ELF-1 (cell line): ENCODE data around the gene ZBTB39.
"Not testable (repeated sequence)": the region's sequence is repeated elsewhere in the genome, so short reads cannot be mapped to it uniquely, and the experiment has no call there.

Experiments used
- DNase-seq: peaks from one replicate; pipeline ENCODE4 v3.0.0-alpha.2; 2016; ENCODE audit warnings: low read depth, low spot score

Gene ZBTB39

DNA sequence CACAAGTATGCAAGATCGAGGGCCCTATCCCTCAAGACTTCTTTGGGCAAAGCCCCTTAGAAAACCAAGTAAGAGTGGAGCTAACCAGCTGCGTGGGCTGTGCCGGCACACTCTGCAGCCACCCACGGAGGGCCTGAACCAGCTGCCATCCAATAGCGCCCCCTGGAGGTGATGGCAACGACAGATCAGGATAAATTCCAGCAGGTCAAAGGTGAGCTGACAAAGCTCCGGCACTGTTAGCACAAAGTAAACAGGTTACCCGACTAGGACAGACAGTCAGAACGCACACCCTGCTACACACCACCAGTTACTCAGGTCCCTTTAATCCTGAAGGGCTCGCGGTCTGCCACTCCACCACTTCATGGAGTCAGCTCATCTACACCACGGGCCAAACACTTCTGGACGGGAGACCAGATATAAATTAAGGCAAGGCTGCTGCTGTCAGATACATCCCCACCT is 4.9 kb downstream of the ZBTB39 start:
- DNase-seq = peak; percentile 85

DNA sequence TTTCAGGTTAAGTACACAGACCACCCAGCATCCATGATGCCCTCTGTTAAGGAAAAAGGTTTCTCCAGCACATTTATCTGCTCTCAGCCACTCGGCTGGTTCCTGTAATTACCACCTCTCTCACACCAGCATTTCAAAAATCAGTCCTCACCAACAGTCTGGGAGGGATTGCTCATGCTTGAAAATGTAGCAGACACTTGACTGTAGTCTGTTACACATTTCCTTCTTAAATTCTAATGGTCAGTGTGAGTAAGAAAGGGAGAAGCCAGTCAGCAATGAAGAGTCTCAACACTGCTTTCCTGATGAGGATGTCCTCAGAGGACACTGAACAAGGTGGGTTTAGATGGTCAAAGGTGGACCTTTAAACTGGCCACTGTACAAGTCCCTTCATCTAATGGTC is 6.0 kb downstream of the ZBTB39 start:
- no peak for DNase-seq

DNA sequence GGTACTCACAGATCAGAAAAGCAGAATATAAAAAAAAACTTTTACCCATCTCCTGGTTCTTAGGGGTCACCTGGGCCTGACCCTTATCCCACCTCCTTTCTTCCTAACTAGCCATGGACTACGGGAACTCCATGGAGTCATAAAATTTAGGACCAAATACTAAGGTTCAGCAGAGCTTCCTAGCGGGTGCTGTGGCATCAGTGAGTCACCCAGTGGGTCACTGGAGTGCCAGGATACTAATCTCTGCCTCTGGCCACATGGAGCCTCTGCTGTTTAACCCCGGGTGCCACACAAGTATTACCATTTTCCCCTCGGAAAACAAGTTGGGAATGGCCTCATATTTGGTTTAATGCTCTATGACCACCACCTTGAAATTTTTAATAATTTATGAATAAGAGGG is 6.9 kb downstream of the ZBTB39 start:
- no peak for DNase-seq

DNA sequence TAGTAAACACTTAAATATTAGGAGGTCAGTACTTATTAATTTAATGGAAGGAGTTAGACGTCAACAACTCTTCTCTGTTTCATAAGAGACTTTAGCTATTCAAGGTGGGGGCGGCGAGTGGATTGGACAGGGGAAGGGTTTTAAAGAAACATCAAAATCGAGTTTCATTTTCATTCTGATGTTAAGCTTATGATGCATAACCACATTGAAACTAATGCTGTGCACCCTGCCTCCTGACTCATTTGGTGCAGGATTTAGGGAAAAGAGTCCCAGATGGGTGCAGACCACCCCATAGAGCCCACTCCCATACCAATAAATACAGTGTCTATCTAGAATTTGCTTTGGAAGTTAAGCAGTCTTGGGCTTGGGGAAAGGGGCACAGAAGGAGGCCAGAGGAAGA is 7.4 kb downstream of the ZBTB39 start:
- DNase-seq = no peak

DNA sequence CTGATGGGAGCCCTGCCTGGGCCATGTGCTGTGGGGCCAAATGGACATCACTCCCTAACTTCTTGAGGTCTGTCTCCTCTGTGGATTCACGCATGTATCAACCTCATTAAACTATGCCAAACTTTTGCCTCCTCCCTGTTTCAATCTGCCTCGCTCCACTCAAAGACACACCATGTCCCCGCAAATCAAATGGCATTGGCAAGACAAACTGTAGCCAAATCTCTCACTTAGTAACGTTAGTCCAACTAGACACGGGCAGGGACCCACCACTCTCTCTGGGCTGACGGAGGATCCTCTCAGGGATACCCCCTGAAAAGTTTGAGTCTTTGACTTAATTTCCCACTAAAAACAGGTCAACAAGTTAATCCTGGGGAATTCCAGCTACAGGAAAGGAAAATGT is 8.0 kb downstream of the ZBTB39 start:
- no peak for DNase-seq

DNA sequence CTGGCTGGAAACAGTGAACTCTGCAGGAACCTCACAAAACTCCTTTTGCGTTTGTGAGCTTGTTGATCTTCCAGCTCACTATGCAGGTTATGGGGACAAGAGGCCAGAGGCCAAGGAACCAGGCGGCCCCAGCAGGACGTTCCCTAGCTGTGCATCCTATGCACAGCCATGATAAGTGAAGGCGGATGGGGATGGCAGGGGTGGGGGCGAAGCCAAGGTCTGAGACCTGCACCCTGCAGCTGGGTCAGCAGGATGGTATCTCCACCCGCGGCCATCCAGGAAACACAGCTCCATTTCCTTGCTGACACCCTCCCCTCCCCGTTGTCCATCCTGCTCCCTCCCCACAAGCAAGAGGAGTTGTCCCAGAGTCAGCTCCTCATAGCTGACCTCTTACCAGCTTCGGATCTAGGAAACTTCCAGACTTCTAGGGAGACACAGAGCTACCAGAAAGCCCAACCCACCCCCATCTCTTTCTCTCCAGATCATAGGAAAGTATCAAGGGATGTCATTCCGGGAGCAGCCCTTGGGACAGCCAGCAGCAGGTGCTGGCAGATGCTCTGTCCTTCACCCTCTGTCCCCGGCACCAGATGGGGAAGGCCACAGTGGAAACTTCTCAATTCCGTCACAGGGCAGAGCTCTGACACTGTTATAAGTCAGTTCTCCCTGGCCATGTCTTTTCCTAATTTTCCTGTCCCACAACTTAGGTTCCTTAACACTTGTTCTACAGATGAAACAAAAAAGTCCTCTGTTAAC is 9.4 kb downstream of the ZBTB39 start:
- DNase-seq = no peak

DNA sequence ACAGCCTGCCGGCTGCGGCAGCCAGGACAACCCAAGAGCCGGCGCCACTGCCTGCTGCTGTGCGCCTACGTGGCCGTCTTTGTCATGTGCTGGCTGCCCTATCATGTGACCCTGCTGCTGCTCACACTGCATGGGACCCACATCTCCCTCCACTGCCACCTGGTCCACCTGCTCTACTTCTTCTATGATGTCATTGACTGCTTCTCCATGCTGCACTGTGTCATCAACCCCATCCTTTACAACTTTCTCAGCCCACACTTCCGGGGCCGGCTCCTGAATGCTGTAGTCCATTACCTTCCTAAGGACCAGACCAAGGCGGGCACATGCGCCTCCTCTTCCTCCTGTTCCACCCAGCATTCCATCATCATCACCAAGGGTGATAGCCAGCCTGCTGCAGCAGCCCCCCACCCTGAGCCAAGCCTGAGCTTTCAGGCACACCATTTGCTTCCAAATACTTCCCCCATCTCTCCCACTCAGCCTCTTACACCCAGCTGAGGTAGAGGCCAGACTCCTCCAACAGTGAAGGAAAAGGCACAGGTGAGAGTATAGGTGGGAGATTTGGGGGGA is 10.3 kb downstream of the ZBTB39 start:
- DNase-seq = no peak

DNA sequence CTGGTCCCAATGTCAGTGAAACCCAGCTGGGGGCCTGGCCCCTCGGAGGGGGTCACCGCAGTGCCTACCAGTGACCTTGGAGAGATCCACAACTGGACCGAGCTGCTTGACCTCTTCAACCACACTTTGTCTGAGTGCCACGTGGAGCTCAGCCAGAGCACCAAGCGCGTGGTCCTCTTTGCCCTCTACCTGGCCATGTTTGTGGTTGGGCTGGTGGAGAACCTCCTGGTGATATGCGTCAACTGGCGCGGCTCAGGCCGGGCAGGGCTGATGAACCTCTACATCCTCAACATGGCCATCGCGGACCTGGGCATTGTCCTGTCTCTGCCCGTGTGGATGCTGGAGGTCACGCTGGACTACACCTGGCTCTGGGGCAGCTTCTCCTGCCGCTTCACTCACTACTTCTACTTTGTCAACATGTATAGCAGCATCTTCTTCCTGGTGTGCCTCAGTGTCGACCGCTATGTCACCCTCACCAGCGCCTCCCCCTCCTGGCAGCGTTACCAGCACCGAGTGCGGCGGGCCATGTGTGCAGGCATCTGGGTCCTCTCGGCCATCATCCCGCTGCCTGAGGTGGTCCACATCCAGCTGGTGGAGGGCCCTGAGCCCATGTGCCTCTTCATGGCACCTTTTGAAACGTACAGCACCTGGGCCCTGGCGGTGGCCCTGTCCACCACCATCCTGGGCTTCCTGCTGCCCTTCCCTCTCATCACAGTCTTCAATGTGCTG is 11.0 kb downstream of the ZBTB39 start:
- no peak for DNase-seq

DNA sequence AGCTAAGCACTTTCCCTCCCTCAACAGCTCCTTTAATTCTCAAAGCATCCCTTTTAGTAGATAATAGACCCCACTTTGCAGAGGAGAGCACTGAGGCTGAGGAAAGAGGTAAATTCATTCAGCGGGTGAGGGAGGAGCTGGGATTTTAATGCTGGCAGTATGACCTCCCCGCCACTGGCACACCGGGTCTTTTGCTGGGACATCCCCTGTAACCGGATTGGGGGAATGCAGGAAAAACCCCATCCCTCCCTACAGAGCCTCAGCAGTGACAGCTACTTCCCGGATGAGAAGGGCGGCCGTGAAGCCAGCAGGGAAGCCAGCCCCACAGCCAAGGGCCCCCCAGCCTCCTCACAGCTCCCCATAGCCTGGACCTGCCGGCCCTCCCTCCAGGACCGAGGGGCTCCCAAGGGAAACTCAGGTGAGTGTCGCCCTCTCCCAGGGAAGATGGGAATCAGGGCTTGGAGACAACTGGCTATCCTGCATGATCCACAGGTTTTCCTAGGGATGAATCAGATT is 12.1 kb downstream of the ZBTB39 start:
- no peak for DNase-seq

DNA sequence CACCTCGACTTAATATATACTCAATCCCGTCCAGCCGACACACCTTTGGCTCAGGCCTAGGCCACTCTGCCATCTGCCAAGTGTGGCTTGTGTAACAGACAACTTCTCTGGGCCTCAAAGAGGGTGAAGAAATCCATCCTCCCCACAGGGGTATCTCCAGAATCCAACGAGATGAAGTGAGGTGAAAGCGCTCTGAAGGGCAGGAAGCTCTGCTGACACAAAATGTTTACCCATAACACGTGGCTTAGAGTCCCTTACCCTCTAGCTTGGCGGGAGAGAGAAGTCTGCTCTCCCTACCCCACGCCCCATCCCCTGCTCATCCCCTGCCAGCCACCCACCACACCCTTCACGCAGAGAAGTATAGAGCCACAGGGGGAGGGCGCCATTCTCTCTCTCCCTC is 13.0 kb downstream of the ZBTB39 start:
- DNase-seq = no peak

DNA sequence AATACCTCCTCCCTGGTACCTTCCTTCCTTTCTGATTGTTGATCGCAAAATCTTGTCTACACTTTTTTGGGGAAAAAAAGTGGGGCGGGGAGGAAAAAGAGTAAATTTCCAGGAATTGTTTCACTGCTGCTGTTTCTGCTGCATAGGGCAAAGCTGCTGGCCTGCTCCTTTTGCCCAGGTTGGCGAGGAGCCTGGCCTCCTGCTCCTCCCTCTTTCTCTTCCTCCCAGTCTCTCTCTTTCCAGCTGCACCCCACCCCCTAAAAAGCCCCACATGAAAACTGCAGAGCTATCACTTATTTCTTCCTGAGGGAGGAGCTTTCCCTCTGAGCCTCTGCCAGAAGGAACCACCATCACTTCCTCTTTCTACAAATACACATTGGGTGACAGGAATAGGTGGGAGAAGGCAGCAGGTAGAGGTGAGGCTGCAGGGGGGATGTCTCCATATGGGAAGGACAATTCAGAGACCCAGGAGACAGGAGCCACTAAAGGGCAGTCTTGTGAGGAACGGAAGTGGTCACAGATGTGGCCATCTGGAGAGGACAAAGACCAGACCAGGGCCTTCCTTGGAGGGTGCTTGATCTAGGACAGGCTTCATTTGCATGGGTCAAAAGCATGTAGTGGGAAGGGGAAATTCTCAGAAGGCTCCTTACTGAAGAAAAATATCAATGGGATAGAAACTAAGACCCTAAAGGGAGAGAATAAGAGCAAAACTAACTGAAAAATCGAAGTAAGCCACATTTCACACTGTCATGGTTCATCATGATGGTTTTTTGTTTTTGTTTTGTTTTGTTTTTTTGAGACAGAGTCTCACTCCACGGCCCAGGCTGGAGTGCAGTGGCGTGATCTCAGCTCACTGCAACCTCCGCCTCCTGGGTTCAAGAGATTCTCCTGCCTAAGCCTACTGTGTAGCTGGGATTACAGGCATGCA is 14.8 kb downstream of the ZBTB39 start:
- no peak for DNase-seq

DNA sequence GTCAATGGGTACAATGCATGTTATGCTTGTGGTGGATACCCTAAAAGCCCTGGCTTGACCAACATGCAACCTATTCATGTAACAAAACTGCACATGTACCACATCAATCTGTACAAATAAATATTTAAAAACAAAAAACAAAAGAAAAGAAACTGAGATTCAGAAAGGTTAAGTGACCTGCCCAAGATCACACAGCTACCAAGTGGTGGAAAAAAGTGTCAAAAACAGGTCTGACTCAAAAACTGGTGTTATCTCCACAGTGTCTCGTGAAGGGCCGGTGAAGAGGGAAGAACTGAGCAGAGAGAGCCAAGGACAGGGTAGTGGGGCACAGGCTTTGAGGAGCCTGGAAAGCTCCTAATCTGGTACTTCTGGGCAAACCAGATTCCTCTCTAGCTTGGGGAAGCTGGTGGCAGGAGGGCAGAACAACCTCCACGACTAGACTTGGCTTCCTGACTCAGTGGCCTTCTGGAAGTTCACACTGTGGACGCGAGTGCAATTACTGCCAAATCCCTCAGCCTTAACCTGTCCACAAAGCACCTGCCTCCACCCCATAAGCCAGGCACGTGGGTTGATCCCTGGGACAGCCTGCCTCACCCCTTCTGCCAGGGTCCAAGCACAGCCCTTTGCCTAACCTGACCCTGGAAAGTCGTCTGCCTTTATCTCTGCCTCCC is 15.6 kb downstream of the ZBTB39 start:
- DNase-seq = no peak

DNA sequence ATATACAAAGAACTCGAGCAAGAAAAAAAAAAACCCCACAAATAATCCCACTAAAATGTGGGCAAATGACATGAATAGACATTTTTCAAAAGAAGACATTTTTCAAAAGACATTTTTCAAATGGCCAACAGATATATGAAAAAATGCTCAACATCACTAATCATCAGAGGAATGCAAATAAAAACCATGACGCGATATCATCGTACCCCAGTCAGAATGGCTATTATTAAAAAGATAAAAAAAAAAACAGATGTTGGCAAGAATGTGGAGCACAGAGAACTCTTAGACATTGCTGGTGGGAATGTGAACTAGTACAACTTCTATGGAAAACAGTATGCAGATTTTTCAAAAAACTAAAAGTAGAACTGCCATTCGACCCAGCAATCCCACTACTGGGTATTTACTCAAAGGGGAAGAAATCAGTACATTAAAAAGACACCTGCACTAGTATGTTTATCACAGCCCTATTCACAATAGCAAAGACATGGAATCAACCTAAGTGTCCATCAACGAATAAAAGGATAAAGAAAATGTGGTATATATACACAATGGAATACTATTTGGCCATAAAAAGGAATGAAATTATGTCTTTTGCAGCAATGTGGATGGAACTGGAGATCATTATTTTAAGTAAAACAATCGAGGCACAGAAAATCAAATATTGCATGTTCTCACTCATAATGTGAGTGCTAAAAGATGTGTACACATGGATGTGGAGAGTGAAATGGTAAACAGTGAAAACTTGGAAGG is 16.3 kb downstream of the ZBTB39 start:
- DNase-seq = no peak

DNA sequence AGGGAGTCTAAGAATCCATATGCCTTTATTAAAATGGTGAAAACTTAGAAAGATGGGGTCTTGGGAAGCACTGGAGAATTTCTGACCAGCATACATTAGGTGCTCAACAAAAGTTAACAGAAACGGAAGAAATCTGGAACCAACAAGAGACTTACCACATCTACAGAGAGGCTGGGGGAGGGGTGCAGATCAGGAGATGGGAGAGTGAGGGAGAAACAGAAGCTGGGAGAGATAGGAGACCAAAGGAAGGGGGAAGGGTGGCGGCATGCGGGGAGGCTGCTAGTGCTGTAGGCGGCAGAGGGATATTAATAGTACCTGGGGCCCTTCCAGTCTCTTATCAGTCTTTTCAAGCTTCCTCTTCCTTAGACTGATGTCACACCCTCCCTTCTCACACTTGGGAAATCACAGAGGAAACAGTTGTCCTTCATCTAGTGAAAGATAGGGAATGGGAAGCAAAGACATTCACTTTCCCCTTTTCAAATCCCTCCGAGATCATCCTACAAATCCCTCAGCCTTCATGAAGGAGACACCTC is 18.1 kb downstream of the ZBTB39 start:
- peak; percentile 54 for DNase-seq

DNA sequence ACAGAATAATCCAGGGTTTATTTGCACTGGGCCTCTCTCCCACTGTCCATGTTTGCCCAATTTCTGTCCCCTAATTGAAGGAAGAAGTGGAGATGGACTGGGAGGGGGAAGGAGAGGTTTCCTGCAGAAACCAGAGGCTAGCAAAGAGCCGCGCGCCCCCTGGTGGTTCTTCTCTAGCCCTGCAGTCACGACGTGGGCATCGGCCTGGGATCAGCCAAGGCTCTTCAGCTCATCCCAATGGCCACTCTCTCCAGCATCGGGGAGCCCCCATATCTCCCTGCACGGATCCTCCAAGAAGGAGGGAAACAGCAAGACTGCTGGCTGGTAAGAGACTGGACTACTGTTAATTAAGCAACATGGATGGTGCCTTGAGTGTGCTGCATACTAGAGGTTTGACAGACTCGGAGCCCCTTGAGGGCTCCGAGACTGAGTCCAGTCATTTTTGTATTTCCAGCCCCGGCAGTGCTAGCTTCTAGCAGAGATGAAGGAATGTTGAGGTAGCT is 18.7 kb downstream of the ZBTB39 start:
- DNase-seq = peak; percentile 93

DNA sequence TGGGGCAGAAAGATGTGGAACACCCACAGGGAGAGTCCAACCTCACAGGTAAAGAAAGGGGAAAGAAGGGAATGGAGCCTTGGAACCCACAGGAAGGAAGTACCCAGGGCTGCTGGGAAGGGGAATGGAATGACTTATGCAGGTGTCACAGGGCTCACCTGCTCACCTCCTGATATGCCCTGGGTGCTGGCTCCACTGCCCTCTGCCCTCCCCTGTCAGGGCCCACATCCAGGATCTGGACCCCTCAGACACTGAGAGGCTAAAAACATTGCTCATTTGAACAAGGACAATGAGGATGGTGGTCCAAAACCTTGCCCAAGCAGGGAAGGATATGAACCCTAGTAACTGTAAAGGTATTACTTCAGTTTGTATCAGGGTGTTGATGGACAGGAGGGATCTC is 19.3 kb downstream of the ZBTB39 start:
- DNase-seq = no peak

DNA sequence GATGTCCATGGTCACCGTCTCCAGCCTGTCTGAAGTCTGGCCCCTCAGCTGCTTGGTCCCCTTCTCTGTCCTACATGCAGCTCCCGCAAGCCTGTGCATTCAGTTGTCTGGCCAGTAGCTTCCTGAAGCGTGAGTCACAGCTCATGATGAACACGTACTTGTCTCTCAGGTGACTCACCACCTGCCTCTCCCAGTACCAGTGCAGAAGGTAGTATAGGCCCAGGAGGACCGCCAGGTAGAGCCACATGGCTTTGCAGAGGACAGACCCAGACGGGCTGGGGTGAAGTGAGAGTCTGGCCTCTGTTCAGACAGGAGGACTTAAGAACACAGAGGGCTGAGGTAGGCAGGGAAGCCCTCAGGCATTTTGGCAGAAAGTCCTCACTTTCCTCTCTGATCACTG is 20.6 kb downstream of the ZBTB39 start:
- DNase-seq = peak; percentile 60

DNA sequence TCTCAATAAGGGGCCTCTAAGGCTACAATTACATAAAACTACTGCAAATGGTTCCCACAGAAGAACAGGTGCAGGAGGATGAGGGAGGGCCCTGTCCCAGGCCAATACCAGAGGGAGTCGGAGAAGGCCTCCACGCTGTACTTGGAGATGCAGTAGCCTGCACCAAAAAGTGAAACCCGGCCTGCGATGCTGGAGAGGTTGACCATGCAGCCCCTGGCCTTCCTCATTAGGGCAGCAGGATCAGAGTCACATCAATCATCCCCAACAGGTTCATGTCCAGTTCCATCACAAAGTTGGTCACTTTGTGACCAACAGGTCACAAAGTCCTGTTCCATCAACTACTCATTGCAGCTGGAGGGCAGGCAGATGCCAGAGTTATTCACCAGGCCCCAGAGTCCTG is 23.0 kb downstream of the ZBTB39 start:
- no peak for DNase-seq

DNA sequence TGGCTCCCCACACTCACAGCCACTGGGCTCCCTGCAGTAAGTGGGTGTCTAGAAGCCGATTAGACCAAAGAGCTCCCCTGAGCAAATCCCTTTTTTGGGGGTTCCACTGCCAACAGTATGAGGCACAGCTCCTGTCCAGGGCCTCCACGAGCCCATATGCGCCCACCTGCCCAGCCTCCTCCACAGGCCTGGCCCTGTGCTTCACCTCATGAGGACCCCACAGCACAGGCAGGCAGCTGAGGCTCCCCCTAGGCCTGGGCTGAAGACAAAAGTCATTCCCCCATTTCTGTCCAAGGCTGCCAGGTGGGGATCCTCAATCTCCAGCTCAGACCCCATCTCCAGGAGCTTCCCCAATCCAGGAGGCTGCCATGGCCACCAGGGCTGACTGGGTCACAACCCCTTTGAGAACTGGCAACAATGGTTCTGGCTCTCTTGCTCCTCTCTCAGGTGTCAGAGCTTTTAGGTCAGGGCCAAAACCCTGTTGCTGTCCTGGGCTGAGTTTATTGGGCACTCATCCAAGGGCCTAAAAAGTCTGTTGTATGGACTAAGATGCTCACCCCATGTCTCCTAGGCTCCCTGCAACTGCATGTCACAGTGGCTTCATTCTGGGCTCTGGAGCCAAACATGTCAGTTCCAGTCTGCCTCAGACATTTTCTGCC is 23.6 kb downstream of the ZBTB39 start:
- DNase-seq = not testable (repeated sequence)
